ENCODE measurements around the gene BAIAP3.

- TF ChIP-seq, protein P1, sequence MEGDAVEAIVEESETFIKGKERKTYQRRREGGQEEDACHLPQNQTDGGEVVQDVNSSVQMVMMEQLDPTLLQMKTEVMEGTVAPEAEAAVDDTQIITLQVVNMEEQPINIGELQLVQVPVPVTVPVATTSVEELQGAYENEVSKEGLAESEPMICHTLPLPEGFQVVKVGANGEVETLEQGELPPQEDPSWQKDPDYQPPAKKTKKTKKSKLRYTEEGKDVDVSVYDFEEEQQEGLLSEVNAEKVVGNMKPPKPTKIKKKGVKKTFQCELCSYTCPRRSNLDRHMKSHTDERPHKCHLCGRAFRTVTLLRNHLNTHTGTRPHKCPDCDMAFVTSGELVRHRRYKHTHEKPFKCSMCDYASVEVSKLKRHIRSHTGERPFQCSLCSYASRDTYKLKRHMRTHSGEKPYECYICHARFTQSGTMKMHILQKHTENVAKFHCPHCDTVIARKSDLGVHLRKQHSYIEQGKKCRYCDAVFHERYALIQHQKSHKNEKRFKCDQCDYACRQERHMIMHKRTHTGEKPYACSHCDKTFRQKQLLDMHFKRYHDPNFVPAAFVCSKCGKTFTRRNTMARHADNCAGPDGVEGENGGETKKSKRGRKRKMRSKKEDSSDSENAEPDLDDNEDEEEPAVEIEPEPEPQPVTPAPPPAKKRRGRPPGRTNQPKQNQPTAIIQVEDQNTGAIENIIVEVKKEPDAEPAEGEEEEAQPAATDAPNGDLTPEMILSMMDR (IDR thresholded peaks at IDR 0.05; ENCODE audit: low read depth, low read length, poor library complexity, severe bottlenecking) = no peak
- TF ChIP-seq EZH2phosphoT487 (IDR thresholded peaks at IDR 0.05; ENCODE audit: borderline replicate concordance, low read length) = no peak
Measured at GRCh38 chr16:1323296-1324239, 9.9 kb upstream of the BAIAP3 start.

Data from DOHH2 (cell line).